HepG2 (cell line): ENCODE measurements around the gene INTS4. TPM values are rescaled to one million over a fixed set of nuclear protein-coding genes. Genes with fewer than 3 reads are reported as not detected.

ENCODE experiments used
- ATF7 ChIP-seq, 2 experiments: fragments of 450-650 bp in 1 of 2; sonication (generic) in 1 of 2; formaldehyde crosslinking in 1 of 2; IDR thresholded peaks; 2 replicates each; pipeline versions ENCODE4 v1.4.0 to v1.6.1; 2016 to 2020; ENCODE audit warnings: antibody characterized with exemption in 1 of 2, mild to moderate bottlenecking in 1 of 2, missing genetic modification reagents in 1 of 2
- CEBPG ChIP-seq: IDR thresholded peaks from 2 replicates; pipeline ENCODE4 v1.6.1; 2016
- ESRRA ChIP-seq: sonication (generic); formaldehyde crosslinking; IDR thresholded peaks from 2 replicates; pipeline ENCODE4 v1.5.1; 2020; ENCODE audit warnings: mild to moderate bottlenecking, low read depth, missing genetic modification reagents
- HMG20A ChIP-seq: IDR thresholded peaks from 2 replicates; pipeline ENCODE4 v1.6.1; 2016; ENCODE audit warnings: borderline replicate concordance
- HNF4A ChIP-seq: sonication (generic); formaldehyde crosslinking; IDR thresholded peaks from 2 replicates; pipeline ENCODE4 v1.4.0; 2020; ENCODE audit warnings: missing genetic modification reagents
- SAP130 ChIP-seq: IDR thresholded peaks from 2 replicates; pipeline ENCODE4 v1.6.1; 2016; ENCODE audit warnings: low read depth
- SRY ChIP-seq: sonication (generic); formaldehyde crosslinking; IDR thresholded peaks from 2 replicates; pipeline ENCODE4 v1.8.0; 2022; ENCODE audit warnings: mild to moderate bottlenecking, missing genetic modification reagents
- TCF12 ChIP-seq, 2 experiments: fragments of 450-650 bp in 1 of 2; sonication (generic) in 1 of 2; formaldehyde crosslinking in 1 of 2; IDR thresholded peaks; 2 replicates each; pipeline versions ENCODE4 v1.6.1 to v1.8.0; 2017 to 2022; ENCODE audit warnings: antibody characterized with exemption in 1 of 2, mild to moderate bottlenecking in 1 of 2, missing genetic modification reagents in 1 of 2, moderate library complexity in 1 of 2
- ZNF501 ChIP-seq: sonication (generic); formaldehyde crosslinking; IDR thresholded peaks from 2 replicates; pipeline ENCODE4 v1.5.1; 2020; ENCODE audit warnings: mild to moderate bottlenecking, moderate library complexity, missing genetic modification reagents
- ZNF530 ChIP-seq: sonication (generic); formaldehyde crosslinking; IDR thresholded peaks from 2 replicates; pipeline ENCODE4 v1.5.0; 2020; ENCODE audit warnings: low read depth, mild to moderate bottlenecking, missing genetic modification reagents
- polyA plus RNA-seq, 8 experiments: library from polyadenylated mRNA; depleted of rRNA in 3 of 8; stranded (reverse) in 7 of 8; unstranded in 1 of 8; fragments of >200 nt; fragmentation: Illumina TruSeq in 4 of 8; extraction: Trizol in 4 of 8; gene quantifications; 2 replicates each; pipeline versions ENCODE4 v1.2.1 to v1.2.3, GENCODE V29; 2011 to 2016; ENCODE audit warnings: low read depth in 4 of 8, missing spikeins in 1 of 8, mixed read lengths in 1 of 8; ENCODE audit not compliant: insufficient read depth in 1 of 8
- total RNA-seq, 5 experiments: library from RNA; depleted of rRNA; stranded (reverse); fragments of >200 nt; fragmentation: Illumina TruSeq; extraction: Trizol; gene quantifications; 2 replicates each; pipeline ENCODE4 v1.2.3, GENCODE V29; 2016; ENCODE audit warnings: low read depth in 1 of 5
- TF ChIP-seq, protein P1 (sequence below): IDR thresholded peaks from 2 replicates; pipeline ENCODE4 v1.4.0; 2020; ENCODE audit warnings: mild to moderate bottlenecking, missing genetic modification reagents
- TF ChIP-seq, protein P2 (sequence below): sonication (generic); formaldehyde crosslinking; IDR thresholded peaks from 2 replicates; pipeline ENCODE4 v1.5.0; 2020; ENCODE audit warnings: mild to moderate bottlenecking, missing genetic modification reagents
- TF ChIP-seq, protein P3 (sequence below): sonication (generic); formaldehyde crosslinking; IDR thresholded peaks from 2 replicates; pipeline ENCODE4 v1.4.0; 2020; ENCODE audit warnings: low read depth, missing genetic modification reagents
- TF ChIP-seq, protein P4 (sequence below): sonication (generic); formaldehyde crosslinking; conservative IDR thresholded peaks from 2 replicates; pipeline ENCODE4 v1.4.0; 2020; ENCODE audit warnings: mild to moderate bottlenecking, missing genetic modification reagents, moderate library complexity

The INTS4 gene
- total and polyA plus RNA-seq, 2 of the 13 experiments (the other 11 are each of a cell fraction or from before 2014, with no cell fraction given) = 37.3 to 44.8 TPM

DNA sequence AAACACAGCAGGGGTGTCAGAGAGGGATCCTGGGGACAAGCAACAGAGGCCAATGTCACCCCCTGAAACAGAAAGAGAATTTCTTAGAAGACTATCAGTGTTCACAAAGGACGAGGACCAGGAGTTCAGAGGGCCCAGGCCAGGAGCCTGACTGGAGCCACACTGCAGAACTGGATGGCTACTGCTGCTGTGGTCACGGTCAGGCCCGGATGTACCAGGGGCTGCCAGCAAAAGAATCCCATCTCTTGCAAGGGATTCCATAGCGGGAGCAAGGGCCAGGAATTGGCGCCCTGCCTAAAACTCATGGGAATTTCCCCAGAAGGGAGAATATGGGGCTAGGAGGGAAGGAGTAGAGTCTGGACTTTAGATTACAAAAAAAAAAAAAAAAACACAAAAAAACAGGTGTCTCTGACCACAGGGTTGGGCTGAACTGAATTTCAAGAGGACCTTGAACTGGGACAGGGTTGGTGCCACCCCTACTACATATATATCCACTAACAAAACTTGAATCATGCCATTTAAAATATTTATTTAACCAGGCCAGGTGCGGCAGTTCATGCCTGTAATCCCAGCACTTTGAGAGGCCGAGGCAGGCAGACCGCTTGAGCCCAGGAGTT is 44.3 kb upstream of the INTS4 start (continued):
- TF ChIP-seq ZNF501 (CRISPR knock-in tag) (peak; percentile 45; the same call in 1 of the 2 replicates), SRY (CRISPR knock-in tag) (0 out of 2 replicates have a peak, but pooled peaks have one; percentile 20), ATF7 (IDR thresholded peaks at IDR 0.05) (no peak), ATF7 (CRISPR knock-in tag; IDR thresholded peaks at IDR 0.05) (no peak), HNF4A (CRISPR knock-in tag) (peak; percentile 54), ZNF530 (CRISPR knock-in tag) (no peak), HMG20A (CRISPR knock-in tag) (0 out of 2 replicates have a peak, but pooled peaks have one; percentile 37), SAP130 (peak; percentile 41; the same call in 1 of the 2 replicates), ESRRA (CRISPR knock-in tag) (no peak), CEBPG (CRISPR knock-in tag) (peak; percentile 12; the same call in 1 of the 2 replicates), TCF12 (IDR thresholded peaks at IDR 0.05) (no peak), TCF12 (CRISPR knock-in tag; IDR thresholded peaks at IDR 0.05) (no peak)
- TF ChIP-seq, protein P1, sequence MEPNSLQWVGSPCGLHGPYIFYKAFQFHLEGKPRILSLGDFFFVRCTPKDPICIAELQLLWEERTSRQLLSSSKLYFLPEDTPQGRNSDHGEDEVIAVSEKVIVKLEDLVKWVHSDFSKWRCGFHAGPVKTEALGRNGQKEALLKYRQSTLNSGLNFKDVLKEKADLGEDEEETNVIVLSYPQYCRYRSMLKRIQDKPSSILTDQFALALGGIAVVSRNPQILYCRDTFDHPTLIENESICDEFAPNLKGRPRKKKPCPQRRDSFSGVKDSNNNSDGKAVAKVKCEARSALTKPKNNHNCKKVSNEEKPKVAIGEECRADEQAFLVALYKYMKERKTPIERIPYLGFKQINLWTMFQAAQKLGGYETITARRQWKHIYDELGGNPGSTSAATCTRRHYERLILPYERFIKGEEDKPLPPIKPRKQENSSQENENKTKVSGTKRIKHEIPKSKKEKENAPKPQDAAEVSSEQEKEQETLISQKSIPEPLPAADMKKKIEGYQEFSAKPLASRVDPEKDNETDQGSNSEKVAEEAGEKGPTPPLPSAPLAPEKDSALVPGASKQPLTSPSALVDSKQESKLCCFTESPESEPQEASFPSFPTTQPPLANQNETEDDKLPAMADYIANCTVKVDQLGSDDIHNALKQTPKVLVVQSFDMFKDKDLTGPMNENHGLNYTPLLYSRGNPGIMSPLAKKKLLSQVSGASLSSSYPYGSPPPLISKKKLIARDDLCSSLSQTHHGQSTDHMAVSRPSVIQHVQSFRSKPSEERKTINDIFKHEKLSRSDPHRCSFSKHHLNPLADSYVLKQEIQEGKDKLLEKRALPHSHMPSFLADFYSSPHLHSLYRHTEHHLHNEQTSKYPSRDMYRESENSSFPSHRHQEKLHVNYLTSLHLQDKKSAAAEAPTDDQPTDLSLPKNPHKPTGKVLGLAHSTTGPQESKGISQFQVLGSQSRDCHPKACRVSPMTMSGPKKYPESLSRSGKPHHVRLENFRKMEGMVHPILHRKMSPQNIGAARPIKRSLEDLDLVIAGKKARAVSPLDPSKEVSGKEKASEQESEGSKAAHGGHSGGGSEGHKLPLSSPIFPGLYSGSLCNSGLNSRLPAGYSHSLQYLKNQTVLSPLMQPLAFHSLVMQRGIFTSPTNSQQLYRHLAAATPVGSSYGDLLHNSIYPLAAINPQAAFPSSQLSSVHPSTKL (CRISPR knock-in tag) = peak; percentile 63; the same call in 1 of the 2 replicates
- TF ChIP-seq, protein P2, sequence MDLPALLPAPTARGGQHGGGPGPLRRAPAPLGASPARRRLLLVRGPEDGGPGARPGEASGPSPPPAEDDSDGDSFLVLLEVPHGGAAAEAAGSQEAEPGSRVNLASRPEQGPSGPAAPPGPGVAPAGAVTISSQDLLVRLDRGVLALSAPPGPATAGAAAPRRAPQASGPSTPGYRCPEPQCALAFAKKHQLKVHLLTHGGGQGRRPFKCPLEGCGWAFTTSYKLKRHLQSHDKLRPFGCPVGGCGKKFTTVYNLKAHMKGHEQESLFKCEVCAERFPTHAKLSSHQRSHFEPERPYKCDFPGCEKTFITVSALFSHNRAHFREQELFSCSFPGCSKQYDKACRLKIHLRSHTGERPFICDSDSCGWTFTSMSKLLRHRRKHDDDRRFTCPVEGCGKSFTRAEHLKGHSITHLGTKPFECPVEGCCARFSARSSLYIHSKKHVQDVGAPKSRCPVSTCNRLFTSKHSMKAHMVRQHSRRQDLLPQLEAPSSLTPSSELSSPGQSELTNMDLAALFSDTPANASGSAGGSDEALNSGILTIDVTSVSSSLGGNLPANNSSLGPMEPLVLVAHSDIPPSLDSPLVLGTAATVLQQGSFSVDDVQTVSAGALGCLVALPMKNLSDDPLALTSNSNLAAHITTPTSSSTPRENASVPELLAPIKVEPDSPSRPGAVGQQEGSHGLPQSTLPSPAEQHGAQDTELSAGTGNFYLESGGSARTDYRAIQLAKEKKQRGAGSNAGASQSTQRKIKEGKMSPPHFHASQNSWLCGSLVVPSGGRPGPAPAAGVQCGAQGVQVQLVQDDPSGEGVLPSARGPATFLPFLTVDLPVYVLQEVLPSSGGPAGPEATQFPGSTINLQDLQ = 0 out of 2 replicates have a peak, but pooled peaks have one; percentile 61
- TF ChIP-seq, protein P3, sequence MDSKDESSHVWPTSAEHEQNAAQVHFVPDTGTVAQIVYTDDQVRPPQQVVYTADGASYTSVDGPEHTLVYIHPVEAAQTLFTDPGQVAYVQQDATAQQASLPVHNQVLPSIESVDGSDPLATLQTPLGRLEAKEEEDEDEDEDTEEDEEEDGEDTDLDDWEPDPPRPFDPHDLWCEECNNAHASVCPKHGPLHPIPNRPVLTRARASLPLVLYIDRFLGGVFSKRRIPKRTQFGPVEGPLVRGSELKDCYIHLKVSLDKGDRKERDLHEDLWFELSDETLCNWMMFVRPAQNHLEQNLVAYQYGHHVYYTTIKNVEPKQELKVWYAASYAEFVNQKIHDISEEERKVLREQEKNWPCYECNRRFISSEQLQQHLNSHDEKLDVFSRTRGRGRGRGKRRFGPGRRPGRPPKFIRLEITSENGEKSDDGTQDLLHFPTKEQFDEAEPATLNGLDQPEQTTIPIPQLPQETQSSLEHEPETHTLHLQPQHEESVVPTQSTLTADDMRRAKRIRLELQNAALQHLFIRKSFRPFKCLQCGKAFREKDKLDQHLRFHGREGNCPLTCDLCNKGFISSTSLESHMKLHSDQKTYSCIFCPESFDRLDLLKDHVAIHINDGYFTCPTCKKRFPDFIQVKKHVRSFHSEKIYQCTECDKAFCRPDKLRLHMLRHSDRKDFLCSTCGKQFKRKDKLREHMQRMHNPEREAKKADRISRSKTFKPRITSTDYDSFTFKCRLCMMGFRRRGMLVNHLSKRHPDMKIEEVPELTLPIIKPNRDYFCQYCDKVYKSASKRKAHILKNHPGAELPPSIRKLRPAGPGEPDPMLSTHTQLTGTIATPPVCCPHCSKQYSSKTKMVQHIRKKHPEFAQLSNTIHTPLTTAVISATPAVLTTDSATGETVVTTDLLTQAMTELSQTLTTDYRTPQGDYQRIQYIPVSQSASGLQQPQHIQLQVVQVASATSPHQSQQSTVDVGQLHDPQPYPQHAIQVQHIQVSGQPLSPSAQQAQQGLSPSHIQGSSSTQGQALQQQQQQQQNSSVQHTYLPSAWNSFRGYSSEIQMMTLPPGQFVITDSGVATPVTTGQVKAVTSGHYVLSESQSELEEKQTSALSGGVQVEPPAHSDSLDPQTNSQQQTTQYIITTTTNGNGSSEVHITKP = 0 out of 2 replicates have a peak, but pooled peaks have one; percentile 11
- TF ChIP-seq, protein P4, sequence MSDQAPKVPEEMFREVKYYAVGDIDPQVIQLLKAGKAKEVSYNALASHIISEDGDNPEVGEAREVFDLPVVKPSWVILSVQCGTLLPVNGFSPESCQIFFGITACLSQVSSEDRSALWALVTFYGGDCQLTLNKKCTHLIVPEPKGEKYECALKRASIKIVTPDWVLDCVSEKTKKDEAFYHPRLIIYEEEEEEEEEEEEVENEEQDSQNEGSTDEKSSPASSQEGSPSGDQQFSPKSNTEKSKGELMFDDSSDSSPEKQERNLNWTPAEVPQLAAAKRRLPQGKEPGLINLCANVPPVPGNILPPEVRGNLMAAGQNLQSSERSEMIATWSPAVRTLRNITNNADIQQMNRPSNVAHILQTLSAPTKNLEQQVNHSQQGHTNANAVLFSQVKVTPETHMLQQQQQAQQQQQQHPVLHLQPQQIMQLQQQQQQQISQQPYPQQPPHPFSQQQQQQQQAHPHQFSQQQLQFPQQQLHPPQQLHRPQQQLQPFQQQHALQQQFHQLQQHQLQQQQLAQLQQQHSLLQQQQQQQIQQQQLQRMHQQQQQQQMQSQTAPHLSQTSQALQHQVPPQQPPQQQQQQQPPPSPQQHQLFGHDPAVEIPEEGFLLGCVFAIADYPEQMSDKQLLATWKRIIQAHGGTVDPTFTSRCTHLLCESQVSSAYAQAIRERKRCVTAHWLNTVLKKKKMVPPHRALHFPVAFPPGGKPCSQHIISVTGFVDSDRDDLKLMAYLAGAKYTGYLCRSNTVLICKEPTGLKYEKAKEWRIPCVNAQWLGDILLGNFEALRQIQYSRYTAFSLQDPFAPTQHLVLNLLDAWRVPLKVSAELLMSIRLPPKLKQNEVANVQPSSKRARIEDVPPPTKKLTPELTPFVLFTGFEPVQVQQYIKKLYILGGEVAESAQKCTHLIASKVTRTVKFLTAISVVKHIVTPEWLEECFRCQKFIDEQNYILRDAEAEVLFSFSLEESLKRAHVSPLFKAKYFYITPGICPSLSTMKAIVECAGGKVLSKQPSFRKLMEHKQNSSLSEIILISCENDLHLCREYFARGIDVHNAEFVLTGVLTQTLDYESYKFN (CRISPR knock-in tag) = peak; percentile 71
